Activated CD4-positive, alpha-beta T cell treated with anti-CD3 and anti-CD28 coated beads, Interleukin-2, amount 10 ng/mL, durations not matched to agents 7 days and 5 days (primary cell): Measurements from ENCODE around the gene ARHGAP26. TPM values are rescaled to one million over a fixed set of nuclear protein-coding genes. Genes with fewer than 3 reads are reported as not detected.
A peak's percentile ranks its signal among the peaks of the same experiment; 100 is the strongest.

Experiments
- CTCF ChIA-PET: fragments of 350-600 bp; sonication (Branson Sonifier 250); formaldehyde crosslinking; loops from one replicate; lab custom pipeline; 2021; ENCODE audit warnings: antibody characterized with exemption; lab: Charles Lee
- POLR2A ChIA-PET: fragments of 350-600 bp; sonication (Branson Sonifier 250); formaldehyde crosslinking; loops from one replicate; lab custom pipeline; 2021; ENCODE audit warnings: antibody characterized with exemption; lab: Charles Lee
- DNase-seq: peaks from one replicate; pipeline ENCODE4 v3.0.0-alpha.2; 2020
- H3K27ac Mint-ChIP-seq: one replicate; pipeline ENCODE4 v1.8.0; 2021; ENCODE audit warnings: mild to moderate bottlenecking, moderate library complexity, mixed read lengths
- H3K27me3 Mint-ChIP-seq: one replicate; pipeline ENCODE4 v1.8.0; 2021; ENCODE audit warnings: mixed read lengths
- H3K36me3 Mint-ChIP-seq: one replicate; pipeline ENCODE4 v1.8.0; 2021; ENCODE audit warnings: low read depth, mixed read lengths
- H3K4me1 Mint-ChIP-seq: one replicate; pipeline ENCODE4 v1.8.0; 2021; ENCODE audit warnings: mixed read lengths
- H3K4me3 Mint-ChIP-seq: one replicate; pipeline ENCODE4 v1.8.0; 2021; ENCODE audit warnings: mild to moderate bottlenecking, moderate library complexity, mixed read lengths
- H3K9me3 Mint-ChIP-seq: one replicate; pipeline ENCODE4 v1.8.0; 2021; ENCODE audit warnings: mixed read lengths
- total RNA-seq, 2 experiments: library from RNA; stranded (reverse); gene quantifications; one replicate each; pipeline ENCODE4 v1.2.3, GENCODE V29; 2021

The ARHGAP26 gene
- total RNA-seq, 2 experiments from 2014 or later = 21.0 to 21.5 TPM

DNA sequence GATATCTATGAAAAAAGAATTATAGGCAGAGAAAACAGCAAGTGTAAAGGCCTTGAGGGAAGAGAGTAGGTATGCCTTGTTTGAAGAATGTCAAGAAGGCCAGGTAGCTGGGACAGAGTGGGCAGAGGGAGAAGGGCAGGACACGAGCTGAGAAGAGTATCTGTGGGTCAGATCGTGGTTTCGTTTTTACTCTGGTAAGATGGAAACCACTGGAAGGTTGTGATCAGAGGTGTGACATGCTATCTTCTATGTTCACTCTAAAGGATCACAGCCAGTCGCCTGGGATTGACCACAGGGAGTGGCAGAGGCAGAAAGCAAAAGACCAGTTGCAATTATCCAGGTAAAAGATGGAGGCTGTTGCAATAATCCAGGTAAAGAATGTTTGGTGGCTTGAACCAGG is 12.6 kb upstream of the ARHGAP26 start:
- Mint-ChIP-seq H3K4me1 (peaks cover 3% of the 10 kb centered on the region), H3K9me3 (no peaks in the 10 kb centered on the region), H3K27ac (no peak overlapping the region), H3K36me3 (no peaks in the 10 kb centered on the region), H3K27me3 (peaks cover 3% of the 10 kb centered on the region), H3K4me3 (no peak overlapping the region)
- no peak for DNase-seq
- POLR2A ChIA-PET = no interaction called here
- CTCF ChIA-PET = interaction anchor here (1.7 kb wide), 1 partner anchor 9 kb away, joined by 14 read pairs; no protein-coding TSS in a partner anchor

DNA sequence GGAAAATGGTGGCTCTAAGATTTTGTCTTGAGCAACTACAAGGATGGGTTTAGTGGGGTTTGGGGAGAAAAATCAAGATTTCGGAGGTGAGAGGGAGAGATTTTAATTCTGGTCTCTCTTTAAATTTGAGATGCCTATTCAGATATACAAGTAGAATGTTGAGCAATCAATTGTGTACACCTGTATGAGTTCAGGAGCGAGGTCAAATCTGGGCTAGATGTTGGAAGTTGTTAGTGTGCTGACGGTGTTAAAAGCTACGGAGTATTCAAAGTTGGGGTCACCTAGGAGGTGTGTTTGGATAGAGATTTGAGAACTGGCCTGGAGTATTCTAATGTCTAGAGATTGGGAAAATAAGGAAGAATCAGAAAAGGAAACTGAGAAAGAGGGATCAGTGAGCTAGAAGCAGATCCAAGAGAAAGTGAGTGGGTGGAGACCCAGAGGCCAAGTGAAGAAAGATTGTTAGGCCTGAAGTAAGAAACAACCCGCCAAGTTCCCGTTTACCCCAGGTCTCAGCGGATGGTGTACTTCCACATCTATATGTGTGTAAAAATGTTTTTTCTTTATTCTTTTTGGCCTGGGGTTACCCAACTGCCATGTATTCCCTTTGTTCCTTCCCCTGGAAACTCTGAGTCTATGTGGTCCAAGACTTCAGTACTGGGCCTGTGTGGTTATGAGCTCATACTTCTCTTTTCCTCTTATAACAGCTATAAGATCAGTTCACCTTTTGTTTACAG is 11.9 kb upstream of the ARHGAP26 start:
- CTCF ChIA-PET = interaction anchor here (0.9 to 1.9 kb wide), 4 partner anchors 9 to 26 kb away, joined by 4 to 14 read pairs (median 4); no protein-coding TSS in a partner anchor
- no peak for DNase-seq
- POLR2A ChIA-PET = no interaction called here
- H3K4me3 Mint-ChIP-seq = no peak overlapping the region
- no peak overlapping the region for H3K27ac Mint-ChIP-seq
- H3K36me3 Mint-ChIP-seq = no peaks in the 10 kb centered on the region
- H3K9me3 Mint-ChIP-seq = no peaks in the 10 kb centered on the region
- H3K4me1 Mint-ChIP-seq = peaks cover 3% of the 10 kb centered on the region
- peaks cover 3% of the 10 kb centered on the region for H3K27me3 Mint-ChIP-seq

DNA sequence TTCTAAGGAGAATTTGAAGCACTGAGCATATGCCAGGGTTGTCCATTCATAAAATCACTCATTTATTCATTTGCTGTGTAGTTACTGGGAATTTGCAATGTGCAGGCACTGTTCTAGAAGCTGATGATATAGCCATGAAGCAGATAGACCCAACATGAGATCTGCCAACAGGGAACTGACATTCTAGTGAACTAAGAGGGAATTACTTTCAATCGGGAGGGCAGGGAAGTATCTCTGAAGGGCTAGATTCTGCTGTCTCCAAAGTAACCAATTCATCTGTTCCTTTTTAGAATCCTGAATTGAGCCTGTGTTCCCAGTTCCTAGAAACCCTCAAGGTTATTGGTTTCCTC is 11.4 kb upstream of the ARHGAP26 start:
- Mint-ChIP-seq H3K36me3 (no peaks in the 10 kb centered on the region), H3K4me3 (no peak overlapping the region), H3K9me3 (no peaks in the 10 kb centered on the region), H3K4me1 (peaks cover 3% of the 10 kb centered on the region), H3K27ac (no peak overlapping the region), H3K27me3 (peaks cover 8% of the 10 kb centered on the region)
- ChIA-PET CTCF (interaction anchor here (0.9 to 1.9 kb wide), 4 partner anchors 9 to 25 kb away, joined by 4 to 14 read pairs (median 4); no protein-coding TSS in a partner anchor), POLR2A (no interaction called here)
- no peak for DNase-seq

DNA sequence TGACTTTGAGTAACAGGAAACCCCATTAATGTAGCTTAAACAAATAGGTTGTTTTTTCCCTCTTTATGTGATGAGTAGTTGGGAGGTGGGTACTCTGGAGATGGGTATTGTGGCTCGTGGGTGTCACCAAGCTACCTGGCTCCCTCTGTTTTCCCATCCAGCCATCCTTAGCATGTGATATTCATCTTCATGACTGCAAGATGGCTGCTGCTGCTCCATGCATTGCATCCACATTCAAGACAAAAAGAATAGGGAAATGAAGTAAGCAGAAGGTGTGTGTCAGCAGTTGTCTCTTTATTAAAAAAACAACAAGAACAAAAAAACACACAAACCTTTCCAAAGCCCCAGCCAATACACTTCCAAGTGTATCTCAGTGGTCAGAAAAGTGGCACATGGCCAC is 6.5 kb upstream of the ARHGAP26 start:
- CTCF ChIA-PET = interaction anchor here (0.6 to 1.1 kb wide), 3 partner anchors 13 to 17 kb away, joined by 3 to 4 read pairs (median 3); no protein-coding TSS in a partner anchor
- Mint-ChIP-seq H3K27ac (no peak overlapping the region), H3K4me1 (no peaks in the 10 kb centered on the region), H3K27me3 (peaks cover 8% of the 10 kb centered on the region), H3K4me3 (no peak overlapping the region), H3K9me3 (no peaks in the 10 kb centered on the region), H3K36me3 (no peaks in the 10 kb centered on the region)
- POLR2A ChIA-PET = no interaction called here
- no peak for DNase-seq

DNA sequence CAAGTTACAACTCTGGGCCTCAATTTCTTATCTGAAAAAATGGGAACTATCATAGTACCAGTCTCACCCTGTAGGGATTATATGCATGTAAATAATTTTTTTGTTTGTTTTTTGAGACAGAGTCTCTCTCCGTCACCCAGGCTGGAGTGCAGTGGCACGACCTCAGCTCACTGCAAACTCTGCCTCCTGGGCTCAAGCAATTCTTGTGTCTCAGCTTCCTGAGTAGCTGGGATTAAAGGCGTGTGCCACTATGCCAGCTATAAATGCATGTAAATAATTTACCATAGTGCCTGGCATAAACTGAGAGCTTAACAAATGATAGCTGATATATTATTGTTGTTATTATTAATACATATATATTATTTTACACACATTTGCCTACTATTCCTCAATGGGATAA is 3.0 kb upstream of the ARHGAP26 start:
- Mint-ChIP-seq H3K4me1 (peaks cover 19% of the 10 kb centered on the region), H3K27ac (no peak overlapping the region), H3K36me3 (no peaks in the 10 kb centered on the region), H3K9me3 (no peaks in the 10 kb centered on the region), H3K4me3 (no peak overlapping the region), H3K27me3 (peaks cover 7% of the 10 kb centered on the region)
- no peak for DNase-seq
- CTCF ChIA-PET = interaction anchor here (1.7 kb wide), 1 partner anchor 17 kb away, joined by 4 read pairs; no protein-coding TSS in a partner anchor
- POLR2A ChIA-PET = no interaction called here

DNA sequence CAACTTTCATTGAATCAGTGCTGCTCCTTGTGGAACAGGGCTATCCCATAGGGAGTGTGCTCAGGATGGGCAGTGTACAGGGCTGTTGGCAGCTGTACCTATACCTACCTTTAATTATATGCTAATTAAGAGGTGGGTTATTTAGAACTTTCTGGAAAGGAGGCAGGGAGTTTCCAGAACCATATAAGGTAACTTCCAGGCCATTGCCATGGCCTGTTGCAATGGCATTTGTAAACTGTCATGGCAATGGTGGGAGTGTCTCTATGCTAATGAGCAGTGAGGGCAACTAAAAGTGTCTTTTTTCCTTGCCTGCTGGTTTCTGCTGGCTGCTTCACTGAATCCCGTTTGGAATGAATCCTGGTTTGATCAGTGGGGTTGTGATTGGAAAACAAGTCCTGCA is 2.3 kb upstream of the ARHGAP26 start:
- H3K36me3 Mint-ChIP-seq = peaks cover 3% of the 10 kb centered on the region
- ChIA-PET POLR2A (no interaction called here), CTCF (interaction anchor here (1.1 to 1.7 kb wide), 4 partner anchors 9 to 24 kb away, joined by 3 to 4 read pairs (median 4); no protein-coding TSS in a partner anchor)
- no peaks in the 10 kb centered on the region for H3K9me3 Mint-ChIP-seq
- H3K4me1 Mint-ChIP-seq = peaks cover 26% of the 10 kb centered on the region
- H3K27ac Mint-ChIP-seq = no peak overlapping the region
- no peak for DNase-seq
- H3K4me3 Mint-ChIP-seq = no peak overlapping the region
- peaks cover 4% of the 10 kb centered on the region for H3K27me3 Mint-ChIP-seq

DNA sequence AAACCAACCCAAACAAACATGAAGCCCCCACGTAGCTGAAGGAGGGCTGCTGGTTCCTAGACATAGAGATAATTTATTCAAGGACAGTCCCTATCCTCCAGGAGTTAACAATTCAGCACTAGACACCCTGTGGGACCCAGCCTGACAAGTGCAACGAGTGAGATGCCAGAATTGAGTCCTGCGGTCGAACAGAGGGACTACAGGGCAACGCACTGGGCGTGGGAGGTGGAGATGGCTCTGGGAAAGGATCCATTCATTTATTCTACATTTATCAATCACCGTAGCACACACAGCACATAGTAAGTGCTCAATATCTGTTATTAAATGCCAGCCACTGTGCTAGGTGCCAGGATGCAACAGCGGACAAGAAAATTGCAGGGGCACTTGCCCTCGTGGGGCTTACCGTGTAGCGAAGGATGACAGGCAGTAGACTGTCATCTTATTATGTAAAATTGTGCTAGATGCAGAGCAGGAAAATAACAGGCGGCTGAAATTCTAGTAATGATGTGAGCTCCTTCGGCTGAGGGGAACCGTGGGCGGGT is 855 bp upstream of the ARHGAP26 start:
- Mint-ChIP-seq H3K4me3 (peak overlapping the region; percentile 88), H3K9me3 (no peaks in the 10 kb centered on the region), H3K4me1 (peaks cover 32% of the 10 kb centered on the region), H3K36me3 (peaks cover 3% of the 10 kb centered on the region), H3K27ac (peak overlapping the region; percentile 87), H3K27me3 (no peaks in the 10 kb centered on the region)
- no peak for DNase-seq
- ChIA-PET CTCF (interaction anchor here (1.3 to 3.2 kb wide), 12 partner anchors 8 to 113 kb away, joined by 4 to 24 read pairs (median 6); no protein-coding TSS in a partner anchor), POLR2A (interaction anchor here (1.6 kb wide), 1 partner anchor 66 kb away, joined by 3 read pairs; no protein-coding TSS in a partner anchor)

DNA sequence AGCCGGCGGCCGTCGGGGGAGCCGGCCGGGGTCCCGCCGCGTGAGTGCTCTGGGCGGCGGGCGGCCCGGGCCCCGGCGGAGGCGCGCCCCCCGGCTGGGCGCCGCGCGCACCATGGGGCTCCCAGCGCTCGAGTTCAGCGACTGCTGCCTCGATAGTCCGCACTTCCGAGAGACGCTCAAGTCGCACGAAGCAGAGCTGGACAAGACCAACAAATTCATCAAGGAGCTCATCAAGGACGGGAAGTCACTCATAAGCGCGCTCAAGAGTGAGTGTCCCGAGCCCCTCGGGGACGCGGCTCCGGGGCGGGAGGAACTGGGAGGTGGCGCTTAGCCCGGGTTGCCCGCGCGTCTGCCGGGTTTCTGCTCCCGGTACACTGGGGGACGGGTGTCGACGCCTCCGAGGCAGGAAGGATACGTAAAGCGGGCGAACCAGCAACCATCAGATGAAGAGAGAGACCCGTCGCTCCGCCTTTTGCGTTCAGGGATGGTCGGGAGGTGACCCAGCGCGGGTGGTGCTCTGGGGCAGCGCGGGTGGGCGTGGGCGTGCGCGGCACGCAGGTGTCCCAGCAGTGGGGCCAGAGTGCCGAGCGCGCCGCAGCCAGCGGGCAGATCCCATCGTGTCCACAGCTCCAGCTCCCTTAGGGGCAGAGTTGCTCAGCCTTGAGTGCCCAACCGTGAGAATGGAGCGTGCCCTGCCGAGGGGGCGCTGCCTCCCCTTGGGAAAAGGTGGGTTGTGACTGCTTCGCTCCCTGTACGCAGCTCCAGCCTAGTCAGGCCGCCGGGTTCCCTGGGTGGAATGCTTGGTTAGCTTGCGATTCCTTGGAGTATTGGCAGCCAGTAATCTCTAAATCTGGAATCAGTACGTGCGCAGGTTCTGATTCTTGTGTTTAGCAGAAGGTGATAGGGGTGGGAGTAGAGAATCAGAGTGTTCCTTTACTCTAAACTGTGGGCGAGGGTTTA is 753 bp downstream of the ARHGAP26 start:
- ChIA-PET CTCF (interaction anchor here (0.5 to 3.2 kb wide), 19 partner anchors 8 to 1179 kb away, joined by 3 to 24 read pairs (median 4); no protein-coding TSS in a partner anchor), POLR2A (interaction anchor here (1.0 to 1.8 kb wide), 3 partner anchors 27 to 96 kb away, joined by 4 to 6 read pairs (median 5); no protein-coding TSS in a partner anchor)
- Mint-ChIP-seq H3K9me3 (no peaks in the 10 kb centered on the region), H3K36me3 (peaks cover 3% of the 10 kb centered on the region), H3K27ac (peak overlapping the region; percentile 87), H3K4me3 (peak overlapping the region; percentile 93), H3K27me3 (no peaks in the 10 kb centered on the region), H3K4me1 (peaks cover 34% of the 10 kb centered on the region)
- DNase-seq = peak; percentile 72

DNA sequence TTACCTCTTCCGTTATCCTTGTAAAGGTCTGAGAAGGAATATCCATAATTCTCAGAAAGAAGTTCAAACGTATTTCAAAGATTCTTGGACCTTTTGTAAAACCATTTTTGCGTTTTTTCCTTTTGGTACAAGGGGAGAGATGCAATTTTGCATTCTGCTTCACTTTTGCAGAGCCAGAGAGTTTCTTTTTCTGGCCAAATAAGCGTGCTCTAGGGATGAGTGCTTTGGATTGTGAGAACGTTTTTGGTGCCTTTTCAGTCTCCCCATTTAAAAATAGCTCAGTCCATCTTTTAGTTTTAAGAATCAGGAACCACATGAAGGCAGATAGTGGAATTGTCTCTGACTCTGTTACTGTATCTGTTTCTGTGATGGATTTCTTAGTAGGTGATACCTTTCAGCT is 1.5 kb downstream of the ARHGAP26 start:
- Mint-ChIP-seq H3K4me3 (peak overlapping the region; percentile 93), H3K27me3 (no peaks in the 10 kb centered on the region), H3K9me3 (no peaks in the 10 kb centered on the region), H3K36me3 (peaks cover 3% of the 10 kb centered on the region), H3K27ac (peak overlapping the region; percentile 50), H3K4me1 (peaks cover 34% of the 10 kb centered on the region)
- POLR2A ChIA-PET = interaction anchor here (1.8 kb wide), 1 partner anchor 27 kb away, joined by 5 read pairs; no protein-coding TSS in a partner anchor
- DNase-seq = no peak
- CTCF ChIA-PET = interaction anchor here (0.6 to 3.2 kb wide), 10 partner anchors 9 to 752 kb away, joined by 3 to 11 read pairs (median 3); no protein-coding TSS in a partner anchor

DNA sequence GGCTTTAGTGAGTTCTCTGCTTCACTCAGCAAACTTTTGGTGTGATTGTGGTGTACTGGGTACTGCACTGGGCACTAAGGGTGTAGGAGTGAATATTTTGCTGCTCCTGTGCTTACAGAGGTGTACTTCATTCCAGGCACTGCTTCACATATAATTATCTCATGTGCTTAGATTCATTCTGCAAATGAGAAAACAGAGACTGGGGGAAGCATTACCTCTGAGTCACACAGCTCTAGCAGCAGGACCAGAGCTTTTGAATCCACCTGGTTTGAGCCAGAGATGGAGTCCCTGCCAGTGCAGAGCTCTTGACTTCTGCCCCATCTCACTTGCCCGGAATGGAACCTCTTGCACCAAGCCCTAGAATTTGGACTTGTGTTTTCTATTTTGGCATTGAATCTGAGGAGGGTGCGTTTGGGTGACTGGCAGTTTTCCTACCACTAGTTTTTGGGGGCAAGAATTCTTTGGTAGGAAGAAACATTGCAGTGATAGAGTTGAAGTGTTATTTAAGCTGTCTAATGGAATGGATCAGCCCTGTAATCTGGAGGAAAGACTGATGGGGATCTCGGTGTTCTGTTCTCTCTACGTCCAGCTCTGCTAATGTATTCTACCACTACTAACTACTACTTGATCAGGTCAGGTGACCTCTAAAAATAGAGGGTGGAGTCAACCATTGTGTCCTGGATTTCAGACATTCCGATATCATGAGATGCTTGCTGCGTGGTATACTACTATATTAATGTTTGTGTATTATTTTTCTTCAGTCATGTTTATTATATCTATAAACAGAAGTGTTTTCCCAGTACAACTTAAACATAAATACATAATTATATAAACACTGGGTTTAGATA is 2.5 kb downstream of the ARHGAP26 start:
- H3K9me3 Mint-ChIP-seq = no peaks in the 10 kb centered on the region
- no peak for DNase-seq
- ChIA-PET CTCF (interaction anchor here (0.6 to 1.3 kb wide), 6 partner anchors 14 to 753 kb away, joined by 3 to 5 read pairs (median 3); no protein-coding TSS in a partner anchor), POLR2A (no interaction called here)
- H3K4me3 Mint-ChIP-seq = peak overlapping the region; percentile 93
- no peaks in the 10 kb centered on the region for H3K27me3 Mint-ChIP-seq
- peaks cover 3% of the 10 kb centered on the region for H3K36me3 Mint-ChIP-seq
- peaks cover 40% of the 10 kb centered on the region for H3K4me1 Mint-ChIP-seq
- H3K27ac Mint-ChIP-seq = no peak overlapping the region

DNA sequence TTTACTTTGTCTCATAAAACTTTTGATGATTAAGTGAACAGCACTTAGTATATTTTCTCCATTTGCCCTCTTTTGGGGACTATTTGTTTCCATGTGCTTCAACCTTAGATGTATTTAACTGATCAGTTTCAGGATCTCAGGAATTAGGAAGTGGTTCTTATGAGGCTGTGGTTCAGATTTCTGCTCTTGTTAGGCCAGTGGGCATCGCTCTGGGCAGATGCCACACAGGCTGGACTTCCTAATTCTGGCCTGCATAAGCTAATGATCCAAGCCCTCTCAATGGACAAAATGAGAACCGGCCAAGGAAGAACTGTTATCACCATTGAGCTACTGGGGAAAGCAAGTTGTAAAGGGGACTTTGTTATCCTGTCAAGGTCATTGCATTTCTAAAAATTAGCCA is 6.9 kb downstream of the ARHGAP26 start:
- Mint-ChIP-seq H3K36me3 (peaks cover 5% of the 10 kb centered on the region), H3K4me3 (no peak overlapping the region), H3K27ac (no peak overlapping the region), H3K27me3 (no peaks in the 10 kb centered on the region), H3K9me3 (no peaks in the 10 kb centered on the region), H3K4me1 (peaks cover 46% of the 10 kb centered on the region)
- ChIA-PET POLR2A (no interaction called here), CTCF (interaction anchor here (0.9 kb wide), 1 partner anchor 9 kb away, joined by 4 read pairs; no protein-coding TSS in a partner anchor)
- no peak for DNase-seq
